ENCODE results near the gene MAMLD1. TPM values are rescaled to one million over a fixed set of nuclear protein-coding genes. Genes with fewer than 3 reads are reported as not detected.

MAMLD1 gene
- total RNA-seq, 1 experiment from 2014 or later, result 0.48 TPM

GRCh38 chrX:150530821-150531220 lies 167.7 kb downstream of the MAMLD1 start:
- no peak overlapping the region for H3K4me2 ChIP-seq (ENCODE audit: insufficient read depth, insufficient read length, low read length)
- H3K27ac ChIP-seq (ENCODE audit: insufficient read length, low read depth, low read length), result no peak overlapping the region
- H3K79me2 ChIP-seq (ENCODE audit: insufficient read depth, low read length), result no peaks in the 10 kb centered on the region
- H3K9ac ChIP-seq (ENCODE audit: extremely low read depth, insufficient read length, low read length), result no peak overlapping the region
- DNase-seq, result no peak
- H2BK5ac ChIP-seq (ENCODE audit: insufficient read length, low read length), result no peak overlapping the region
- no peaks in the 10 kb centered on the region for H3K79me1 ChIP-seq (ENCODE audit: insufficient read depth, low read depth, low read length, poor library complexity, severe bottlenecking)
- H3T11ph ChIP-seq (ENCODE audit: low read length), result no peak overlapping the region
- no peak overlapping the region for H4K91ac ChIP-seq (ENCODE audit: insufficient read length, low read depth, low read length)
- H4K5ac ChIP-seq (ENCODE audit: insufficient read length, low read depth, low read length), result no peak overlapping the region
- TF ChIP-seq CTCF (conservative IDR thresholded peaks at IDR 0.05), result no peak
- H3K27me3 ChIP-seq (ENCODE audit: insufficient read depth, low read length), result no peaks in the 10 kb centered on the region
- H4K8ac ChIP-seq (replicated peaks; ENCODE audit: insufficient read length, low read depth, low read length), result no peak overlapping the region
- no peak overlapping the region for H3K56ac ChIP-seq (ENCODE audit: insufficient read length, low read depth, low read length)
- H3K18ac ChIP-seq (ENCODE audit: insufficient read length, low read depth, low read length), result no peak overlapping the region
- no peaks in the 10 kb centered on the region for H4K20me1 ChIP-seq (ENCODE audit: control insufficient read depth, insufficient read depth, insufficient read length)
- H3K4me1 Mint-ChIP-seq, result no peaks in the 10 kb centered on the region
- no peak overlapping the region for H3K4ac ChIP-seq (ENCODE audit: low read depth, low read length)
- no peak overlapping the region for H2BK12ac ChIP-seq (ENCODE audit: insufficient read length, low read depth, low read length)
- H3K9me3 Mint-ChIP-seq, result peaks cover 75 to 78% of the 10 kb centered on the region in 2 experiments
- H2AFZ ChIP-seq (ENCODE audit: low read length), result no peak overlapping the region
- no peak overlapping the region for H2BK120ac ChIP-seq (ENCODE audit: low read depth, low read length, poor library complexity, severe bottlenecking)
- peaks cover 0 to 7% (median 0%) of the 10 kb centered on the region in 3 experiments; a peak in 3 of 7 replicates for H3K36me3 Mint-ChIP-seq (ENCODE audit: insufficient read depth in 1 of 3, low read depth in 3 of 3)
- H2BK20ac ChIP-seq (ENCODE audit: low read depth, low read length, poor library complexity, severe bottlenecking), result no peak overlapping the region
- no peak overlapping the region for H3K23ac ChIP-seq (ENCODE audit: insufficient read length, low read depth, low read length)
- no peaks in the 10 kb centered on the region for H3K9me3 ChIP-seq (ENCODE audit: control insufficient read depth, low read depth, low read length)
- H3K27me3 Mint-ChIP-seq (ENCODE audit: low read depth), result peaks cover 3% of the 10 kb centered on the region; the same call in 1 of the 2 replicates
- H3K14ac ChIP-seq (ENCODE audit: insufficient read depth, low read length), result no peak overlapping the region
- H3K4me3 Mint-ChIP-seq, result no peak overlapping the region
- H3K4me1 ChIP-seq (ENCODE audit: insufficient read depth, low read length), result no peaks in the 10 kb centered on the region
- H2AK5ac ChIP-seq (ENCODE audit: insufficient read length, low read length), result no peak overlapping the region
- no peak overlapping the region for H2BK15ac ChIP-seq (ENCODE audit: low read depth, low read length)
- no peak overlapping the region for H3K27ac Mint-ChIP-seq
- WGBS (ENCODE audit: extremely low coverage, insufficient read length, low lambda C conversion rate), result no CpG with 5 or more reads among the region's 7 CpGs
- H3K23me2 ChIP-seq (ENCODE audit: insufficient read length, low read depth, low read length, poor library complexity, severe bottlenecking), result no peaks in the 10 kb centered on the region
